ENCODE data around the gene OR2T34. TPM values are rescaled to one million over a fixed set of nuclear protein-coding genes. Genes with fewer than 3 reads are reported as not detected.
"Not testable (repeated sequence)": the region's sequence is repeated elsewhere in the genome, so short reads cannot be mapped to it uniquely, and the experiment has no call there.

OR2T34 gene
- total RNA-seq, 1 donor from 2014 or later: not detected

DNA sequence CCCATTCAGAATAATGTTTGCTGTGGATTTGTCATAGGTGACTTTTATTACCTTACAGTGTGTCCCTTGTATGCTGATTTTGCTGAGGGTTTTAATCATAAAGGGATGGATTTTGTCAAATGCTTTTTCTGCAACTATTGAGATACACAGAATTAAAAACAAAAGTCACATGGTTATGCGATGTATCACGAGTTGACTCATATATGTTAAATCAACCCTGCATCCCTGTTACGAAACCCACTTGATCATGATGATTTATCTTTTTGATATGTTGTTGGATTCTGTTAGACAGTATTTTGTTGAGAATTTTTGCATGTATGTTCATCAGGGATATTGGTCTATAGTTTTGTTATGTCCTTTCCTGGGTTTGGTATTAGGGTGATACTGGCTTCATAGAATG, 10.7 kb upstream of the OR2T34 start:
- peaks cover 5% of the 10 kb centered on the region for H3K9me3 Mint-ChIP-seq (ENCODE audit: unreplicated experiment)
- peaks cover 5% of the 10 kb centered on the region for H3K36me3 Mint-ChIP-seq (ENCODE audit: unreplicated experiment)
- no peak overlapping the region for H3K4me3 Mint-ChIP-seq (ENCODE audit: unreplicated experiment)
- peaks cover 2% of the 10 kb centered on the region for H3K27me3 Mint-ChIP-seq (ENCODE audit: unreplicated experiment)
- no peak for DNase-seq
- no peak overlapping the region for H3K27ac Mint-ChIP-seq (ENCODE audit: unreplicated experiment)
- no peaks in the 10 kb centered on the region for H3K4me1 Mint-ChIP-seq (ENCODE audit: low read depth, unreplicated experiment)
- TF ChIP-seq CTCF (IDR thresholded peaks at IDR 0.05; ENCODE audit: partially characterized antibody, unreplicated experiment): no peak

DNA sequence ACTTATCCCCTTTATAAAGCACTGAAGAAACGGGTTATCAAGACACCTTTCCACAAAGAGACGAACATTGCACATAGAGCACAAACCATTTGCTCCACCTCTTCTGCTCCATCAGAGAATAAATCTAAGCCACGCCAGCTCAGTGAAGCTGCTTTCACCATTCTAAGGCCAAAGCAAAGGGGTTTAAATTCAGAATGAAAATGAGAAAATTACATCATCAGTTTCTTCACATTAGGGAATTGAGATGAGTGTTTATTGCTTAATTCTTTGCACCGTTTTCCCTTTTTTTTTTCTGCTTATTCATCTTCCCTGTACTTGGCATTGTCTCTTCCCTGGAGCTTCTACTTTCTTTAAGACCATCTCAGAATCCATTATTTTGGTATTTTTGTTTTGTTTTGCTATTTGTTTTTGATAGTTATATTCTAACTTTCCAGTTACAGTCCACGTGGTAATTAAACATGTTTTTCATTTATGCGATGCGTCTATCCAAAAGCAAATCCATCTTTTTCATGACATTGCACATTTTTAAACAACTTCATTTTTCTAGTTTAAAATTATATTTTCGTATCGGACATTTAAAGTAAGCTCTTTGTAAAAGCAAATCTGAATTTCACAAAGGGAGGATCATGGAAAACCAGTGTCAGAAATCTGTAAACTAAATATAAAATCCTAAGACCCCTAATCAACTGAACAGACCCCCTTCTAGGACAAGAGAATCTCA, 1.9 kb upstream of the OR2T34 start:
- no peaks in the 10 kb centered on the region for H3K4me1 Mint-ChIP-seq (ENCODE audit: low read depth, unreplicated experiment)
- H3K9me3 Mint-ChIP-seq (ENCODE audit: unreplicated experiment): peaks cover 10% of the 10 kb centered on the region
- no peak overlapping the region for H3K27ac Mint-ChIP-seq (ENCODE audit: unreplicated experiment)
- H3K4me3 Mint-ChIP-seq (ENCODE audit: unreplicated experiment): no peak overlapping the region
- TF ChIP-seq CTCF (IDR thresholded peaks at IDR 0.05; ENCODE audit: partially characterized antibody, unreplicated experiment): no peak
- DNase-seq: no peak
- no peaks in the 10 kb centered on the region for H3K36me3 Mint-ChIP-seq (ENCODE audit: unreplicated experiment)
- H3K27me3 Mint-ChIP-seq (ENCODE audit: unreplicated experiment): no peaks in the 10 kb centered on the region

- H3K4me1 Mint-ChIP-seq (ENCODE audit: low read depth, unreplicated experiment); H3K9me3 Mint-ChIP-seq (ENCODE audit: unreplicated experiment); H3K4me3 Mint-ChIP-seq (ENCODE audit: unreplicated experiment); H3K36me3 Mint-ChIP-seq (ENCODE audit: unreplicated experiment); H3K27me3 Mint-ChIP-seq (ENCODE audit: unreplicated experiment); H3K27ac Mint-ChIP-seq (ENCODE audit: unreplicated experiment); DNase-seq: not testable (repeated sequence)
Observed at GRCh38 chr1:248573856-248574255, 701 bp downstream of the OR2T34 start.

DNA sequence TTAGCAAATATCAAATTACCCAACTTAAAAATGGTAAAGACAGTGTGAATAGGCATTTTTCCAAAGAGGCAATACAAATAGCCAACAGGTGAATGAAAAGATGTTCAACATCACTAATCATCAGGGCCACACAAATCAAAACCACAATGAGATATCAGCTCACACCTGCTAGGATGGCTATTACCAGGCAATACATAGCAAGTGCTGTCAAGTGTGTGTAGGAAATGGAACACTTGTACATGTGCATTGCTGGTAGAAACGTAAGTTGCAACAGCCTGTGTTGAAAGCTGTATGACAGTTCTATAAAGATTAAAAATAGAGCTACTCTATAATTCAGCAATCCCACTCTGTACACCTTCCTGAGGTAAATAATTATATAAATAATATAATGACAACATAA, 2.5 kb downstream of the OR2T34 start:
- not testable (repeated sequence) for H3K27me3 Mint-ChIP-seq (ENCODE audit: unreplicated experiment); H3K36me3 Mint-ChIP-seq (ENCODE audit: unreplicated experiment); H3K27ac Mint-ChIP-seq (ENCODE audit: unreplicated experiment); H3K9me3 Mint-ChIP-seq (ENCODE audit: unreplicated experiment); DNase-seq; H3K4me3 Mint-ChIP-seq (ENCODE audit: unreplicated experiment); H3K4me1 Mint-ChIP-seq (ENCODE audit: low read depth, unreplicated experiment)

DNA sequence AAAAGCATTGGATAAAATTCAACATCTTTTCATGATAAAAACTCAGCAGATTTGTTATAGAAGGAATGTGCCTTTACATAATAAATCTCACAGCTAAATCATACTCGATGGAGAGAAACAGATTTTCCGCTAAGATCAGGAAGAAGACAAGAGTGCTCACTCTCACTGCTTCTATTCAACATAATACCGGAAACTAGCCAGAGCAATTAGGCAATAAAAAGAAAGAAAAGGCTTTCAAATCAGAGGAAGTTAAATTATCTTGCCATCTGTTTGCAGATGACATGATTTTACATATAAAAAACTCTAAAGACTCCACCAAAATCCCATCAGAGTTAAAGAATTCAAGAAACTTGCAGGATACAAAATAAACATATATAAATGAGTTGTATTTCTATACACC, 3.7 kb downstream of the OR2T34 start:
- not testable (repeated sequence) for H3K36me3 Mint-ChIP-seq (ENCODE audit: unreplicated experiment); H3K27me3 Mint-ChIP-seq (ENCODE audit: unreplicated experiment); H3K9me3 Mint-ChIP-seq (ENCODE audit: unreplicated experiment); H3K27ac Mint-ChIP-seq (ENCODE audit: unreplicated experiment); DNase-seq; H3K4me1 Mint-ChIP-seq (ENCODE audit: low read depth, unreplicated experiment); H3K4me3 Mint-ChIP-seq (ENCODE audit: unreplicated experiment)

GRCh38 chr1:248569049-248569448, 5.5 kb downstream of the OR2T34 start:
- H3K27me3 Mint-ChIP-seq (ENCODE audit: unreplicated experiment); H3K4me3 Mint-ChIP-seq (ENCODE audit: unreplicated experiment); H3K9me3 Mint-ChIP-seq (ENCODE audit: unreplicated experiment); DNase-seq; H3K36me3 Mint-ChIP-seq (ENCODE audit: unreplicated experiment); H3K27ac Mint-ChIP-seq (ENCODE audit: unreplicated experiment); H3K4me1 Mint-ChIP-seq (ENCODE audit: low read depth, unreplicated experiment): not testable (repeated sequence)

DNA sequence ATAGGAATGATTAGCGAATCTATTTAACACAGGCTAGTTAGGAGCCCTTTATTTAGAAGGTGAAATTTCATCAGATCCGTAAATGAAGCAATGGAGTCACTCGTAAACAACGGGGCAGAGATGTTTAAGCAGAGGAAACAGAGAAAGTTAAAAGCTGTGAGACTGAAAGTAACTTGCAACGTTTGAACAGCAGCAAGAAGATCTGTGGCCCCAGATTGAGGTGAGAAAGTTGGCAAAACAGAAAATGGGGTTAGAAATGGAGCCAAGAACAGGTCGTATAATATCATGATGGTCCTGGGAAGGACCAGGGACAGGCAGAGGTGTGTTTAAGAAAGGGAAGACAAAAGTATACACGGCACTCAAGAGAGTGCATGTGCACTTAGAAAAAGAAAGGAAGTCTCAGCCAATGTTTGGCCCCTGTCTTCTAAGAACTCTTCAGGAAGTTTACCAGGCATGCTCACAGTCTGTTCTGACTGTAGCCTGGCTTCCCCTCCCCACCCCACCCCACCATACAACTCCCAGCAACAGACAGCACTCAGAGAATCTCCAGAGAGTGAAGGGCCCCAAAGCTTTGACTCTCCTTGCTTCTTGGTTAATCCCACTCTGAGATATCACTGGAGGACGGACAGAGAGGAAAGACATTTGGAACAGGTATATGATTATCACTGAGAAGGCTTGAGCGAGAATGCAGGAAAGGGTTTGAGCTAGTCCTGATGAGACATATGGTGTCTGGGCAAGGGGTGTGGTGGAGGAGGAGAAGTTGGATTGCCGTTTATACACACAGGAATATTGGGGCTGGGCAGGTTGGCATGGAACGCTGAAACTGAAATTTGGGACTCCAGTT, 8.8 kb downstream of the OR2T34 start:
- DNase-seq; H3K27ac Mint-ChIP-seq (ENCODE audit: unreplicated experiment); H3K4me1 Mint-ChIP-seq (ENCODE audit: low read depth, unreplicated experiment); H3K9me3 Mint-ChIP-seq (ENCODE audit: unreplicated experiment); H3K36me3 Mint-ChIP-seq (ENCODE audit: unreplicated experiment); H3K4me3 Mint-ChIP-seq (ENCODE audit: unreplicated experiment); H3K27me3 Mint-ChIP-seq (ENCODE audit: unreplicated experiment): not testable (repeated sequence)

DNA sequence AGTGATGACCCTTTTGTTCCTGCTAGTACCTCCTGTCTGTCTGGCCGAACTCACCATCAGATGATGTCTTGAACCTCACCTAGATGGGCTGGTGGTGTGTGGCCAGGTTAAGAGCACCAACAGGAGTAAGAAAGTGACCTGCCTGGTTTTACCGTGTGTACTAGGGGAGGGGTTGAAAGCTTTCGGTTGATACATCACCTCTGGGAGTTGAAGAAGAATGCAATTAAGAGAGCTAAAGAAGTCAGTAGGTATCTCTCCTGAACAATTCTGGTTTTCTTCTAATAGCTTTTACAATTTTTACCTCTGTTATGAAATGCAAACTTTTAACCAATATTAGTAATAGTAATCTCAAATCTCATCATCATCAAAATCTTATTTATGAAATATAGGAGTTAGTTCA, 11.9 kb downstream of the OR2T34 start, which contains the start of gene OR2T29:
Gene OR2T29, minus strand, starts transcription at position 101 of the 400 bp plus-strand sequence. CDS start 3,281 bp downstream, outside the sequence.
- H3K4me3 Mint-ChIP-seq (ENCODE audit: unreplicated experiment); H3K27me3 Mint-ChIP-seq (ENCODE audit: unreplicated experiment); H3K9me3 Mint-ChIP-seq (ENCODE audit: unreplicated experiment); H3K27ac Mint-ChIP-seq (ENCODE audit: unreplicated experiment); H3K4me1 Mint-ChIP-seq (ENCODE audit: low read depth, unreplicated experiment); DNase-seq; H3K36me3 Mint-ChIP-seq (ENCODE audit: unreplicated experiment): not testable (repeated sequence)

DNA sequence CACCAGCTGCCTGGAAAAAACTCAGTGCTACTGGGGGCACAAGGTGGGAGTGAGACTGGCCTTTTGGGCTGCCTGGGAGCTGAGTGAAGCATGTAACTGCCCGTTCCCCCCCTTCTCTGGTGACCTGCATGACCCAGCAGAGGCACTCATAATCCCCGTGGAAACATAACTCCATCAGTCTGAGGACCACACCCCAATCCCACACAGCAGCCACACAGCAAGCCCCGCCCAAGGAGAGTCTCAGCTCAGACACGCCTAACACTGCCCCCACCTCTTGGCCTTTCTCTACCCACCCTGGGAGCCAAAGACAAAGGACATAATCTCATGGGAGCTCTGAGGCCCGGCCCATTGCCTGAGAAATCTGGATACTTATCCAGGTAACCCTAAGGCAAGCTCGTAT, 23.5 kb downstream of the OR2T34 start:
- H3K27ac Mint-ChIP-seq (ENCODE audit: unreplicated experiment); DNase-seq; H3K27me3 Mint-ChIP-seq (ENCODE audit: unreplicated experiment); H3K4me3 Mint-ChIP-seq (ENCODE audit: unreplicated experiment); H3K9me3 Mint-ChIP-seq (ENCODE audit: unreplicated experiment); H3K4me1 Mint-ChIP-seq (ENCODE audit: low read depth, unreplicated experiment); H3K36me3 Mint-ChIP-seq (ENCODE audit: unreplicated experiment): not testable (repeated sequence)

DNA sequence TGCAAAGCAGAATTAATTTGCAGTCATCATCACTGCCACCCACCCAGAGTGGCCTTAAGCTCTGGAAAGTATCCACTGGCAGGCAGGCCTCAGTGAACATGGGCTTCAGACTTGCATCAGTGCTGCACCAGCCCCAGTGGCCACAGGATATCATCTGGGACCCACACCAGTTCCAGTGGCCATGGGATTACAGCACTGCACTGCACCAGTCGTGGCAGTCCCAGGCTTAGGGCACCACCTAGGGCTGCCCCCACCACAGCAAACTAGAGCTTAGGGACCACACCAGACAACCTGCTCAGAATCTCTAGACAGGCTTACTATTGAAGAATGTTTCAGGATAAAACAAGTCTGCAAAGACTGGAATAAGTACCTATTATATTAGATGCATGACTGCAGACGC, 27.2 kb downstream of the OR2T34 start:
- not testable (repeated sequence) for H3K27ac Mint-ChIP-seq (ENCODE audit: unreplicated experiment); H3K27me3 Mint-ChIP-seq (ENCODE audit: unreplicated experiment); H3K36me3 Mint-ChIP-seq (ENCODE audit: unreplicated experiment); H3K9me3 Mint-ChIP-seq (ENCODE audit: unreplicated experiment); H3K4me3 Mint-ChIP-seq (ENCODE audit: unreplicated experiment); H3K4me1 Mint-ChIP-seq (ENCODE audit: low read depth, unreplicated experiment); DNase-seq

Measured in glutamatergic neuron (in vitro differentiated cells).